Stimulated activated naive CD8-positive, alpha-beta T cell treated with anti-CD3 and anti-CD28 coated beads, Interleukin-15, Interleukin-2, amounts not matched to agents 100 ng/mL and 50 ng/mL, for 24 hours (primary cell): ENCODE results near the gene CLHC1.
"Not testable (repeated sequence)": the region's sequence is repeated elsewhere in the genome, so short reads cannot be mapped to it uniquely, and the experiment has no call there.

ENCODE experiments used
- H3K27ac Mint-ChIP-seq: one replicate; pipeline ENCODE4 v1.8.0; 2021; ENCODE audit warnings: mild to moderate bottlenecking, mixed read lengths
- H3K27me3 Mint-ChIP-seq: one replicate; pipeline ENCODE4 v1.8.0; 2021; ENCODE audit warnings: mixed read lengths
- H3K36me3 Mint-ChIP-seq: one replicate; pipeline ENCODE4 v1.8.0; 2021; ENCODE audit warnings: low read depth, mixed read lengths
- H3K4me1 Mint-ChIP-seq: one replicate; pipeline ENCODE4 v1.8.0; 2021; ENCODE audit warnings: low read depth, mixed read lengths
- H3K4me3 Mint-ChIP-seq: one replicate; pipeline ENCODE4 v1.8.0; 2021; ENCODE audit warnings: mild to moderate bottlenecking, mixed read lengths
- H3K9me3 Mint-ChIP-seq: one replicate; pipeline ENCODE4 v1.8.0; 2021; ENCODE audit warnings: mixed read lengths

CLHC1 gene

DNA sequence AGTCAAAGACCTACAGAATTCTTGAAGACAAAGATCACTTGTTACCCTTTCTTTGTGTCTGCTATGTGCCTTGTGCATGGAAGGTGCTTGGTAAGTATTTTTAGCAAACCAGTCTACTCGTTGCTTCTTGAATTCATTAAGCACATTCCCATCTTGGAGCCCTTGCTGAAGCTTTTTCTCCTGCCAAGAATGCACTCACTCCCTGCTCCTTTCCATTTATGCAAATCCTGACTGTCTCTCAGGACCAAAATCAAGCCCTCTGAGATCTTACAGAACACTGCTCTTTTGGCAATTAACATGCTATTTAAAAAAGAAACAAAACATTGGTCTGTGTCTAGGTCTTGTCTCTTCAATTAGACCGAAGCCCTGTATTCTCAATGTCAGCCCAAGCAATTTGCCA lies 75.8 kb downstream of the CLHC1 start:
- no peaks in the 10 kb centered on the region for H3K27me3 Mint-ChIP-seq
- no peak overlapping the region for H3K4me3 Mint-ChIP-seq
- H3K4me1 Mint-ChIP-seq = peaks cover 8% of the 10 kb centered on the region
- H3K27ac Mint-ChIP-seq = no peak overlapping the region
- no peaks in the 10 kb centered on the region for H3K36me3 Mint-ChIP-seq
- H3K9me3 Mint-ChIP-seq = no peaks in the 10 kb centered on the region

DNA sequence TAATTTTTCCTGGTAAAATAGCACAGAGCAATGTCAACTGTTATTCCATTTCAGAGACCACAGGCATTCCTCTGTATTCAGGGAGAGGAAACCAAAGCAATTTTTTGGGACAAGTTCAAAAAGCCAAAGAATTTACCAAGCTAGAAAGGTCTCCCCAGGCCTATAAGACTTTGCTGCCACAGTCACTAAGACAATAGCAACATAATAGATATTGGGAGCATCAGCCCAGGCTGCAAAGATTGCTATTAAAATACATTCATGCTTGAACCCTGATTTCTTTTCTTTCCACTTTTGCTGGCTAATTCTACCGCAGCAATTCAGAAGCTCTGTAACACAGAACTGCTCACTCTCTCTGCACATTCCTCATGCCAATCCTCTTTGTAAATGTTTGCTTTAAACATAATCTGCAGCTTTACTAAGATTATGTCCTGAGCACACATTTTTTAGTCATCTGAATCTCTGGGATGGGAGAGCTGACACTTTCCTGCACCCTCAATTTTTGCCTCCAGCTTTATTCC lies 76.3 kb downstream of the CLHC1 start:
- H3K4me3 Mint-ChIP-seq = no peak overlapping the region
- peaks cover 8% of the 10 kb centered on the region for H3K4me1 Mint-ChIP-seq
- H3K27me3 Mint-ChIP-seq = no peaks in the 10 kb centered on the region
- H3K27ac Mint-ChIP-seq = no peak overlapping the region
- no peaks in the 10 kb centered on the region for H3K9me3 Mint-ChIP-seq
- H3K36me3 Mint-ChIP-seq = no peaks in the 10 kb centered on the region

DNA sequence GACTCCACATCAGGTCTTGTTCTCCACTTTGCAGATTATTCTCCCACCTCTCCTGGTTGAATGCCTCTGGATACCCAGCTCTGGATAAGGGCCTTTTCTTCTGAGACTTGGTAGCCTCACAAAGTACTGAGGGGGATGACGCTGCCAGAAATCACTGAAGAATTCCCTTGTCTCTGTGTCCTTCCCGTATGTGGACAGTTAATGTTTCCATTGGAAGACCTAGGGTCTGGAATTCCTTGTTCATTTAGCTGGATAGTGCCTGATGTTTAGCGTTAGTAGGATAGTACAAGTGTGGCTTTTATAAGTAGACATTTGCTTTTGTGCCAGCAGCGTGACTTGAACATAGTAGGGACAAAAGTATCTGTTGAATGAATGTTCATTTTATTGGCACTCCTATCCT lies 76.9 kb downstream of the CLHC1 start:
- Mint-ChIP-seq H3K4me1 (peaks cover 8% of the 10 kb centered on the region), H3K4me3 (no peak overlapping the region), H3K9me3 (no peaks in the 10 kb centered on the region), H3K36me3 (no peaks in the 10 kb centered on the region), H3K27ac (no peak overlapping the region), H3K27me3 (no peaks in the 10 kb centered on the region)

DNA sequence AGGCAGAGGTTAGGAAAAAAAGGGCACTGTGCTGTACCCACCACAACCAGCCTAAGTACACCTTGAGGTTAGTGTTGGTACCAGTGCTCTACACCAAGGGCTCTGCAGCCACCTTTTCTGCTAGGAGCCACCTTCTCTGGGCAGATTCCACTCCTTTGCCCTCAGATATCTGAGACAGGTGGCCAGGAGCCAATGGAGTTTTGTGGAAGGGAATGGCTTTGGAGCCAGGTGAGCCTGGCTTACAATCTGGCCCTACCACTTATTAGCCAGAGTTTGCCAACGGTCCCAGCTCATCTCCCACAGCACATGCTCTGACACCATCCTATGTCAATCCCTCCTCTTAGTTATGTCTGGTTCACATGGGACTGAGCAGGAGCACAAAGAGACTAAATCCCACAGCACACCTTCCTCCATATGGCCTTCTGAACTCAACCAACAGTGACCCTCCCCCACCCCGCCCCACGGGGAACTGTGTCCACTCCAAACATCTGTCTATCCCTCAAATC lies 77.5 kb downstream of the CLHC1 start:
- Mint-ChIP-seq H3K4me1 (peaks cover 8% of the 10 kb centered on the region), H3K4me3 (no peak overlapping the region), H3K9me3 (no peaks in the 10 kb centered on the region), H3K36me3 (no peaks in the 10 kb centered on the region), H3K27me3 (no peaks in the 10 kb centered on the region), H3K27ac (no peak overlapping the region)

DNA sequence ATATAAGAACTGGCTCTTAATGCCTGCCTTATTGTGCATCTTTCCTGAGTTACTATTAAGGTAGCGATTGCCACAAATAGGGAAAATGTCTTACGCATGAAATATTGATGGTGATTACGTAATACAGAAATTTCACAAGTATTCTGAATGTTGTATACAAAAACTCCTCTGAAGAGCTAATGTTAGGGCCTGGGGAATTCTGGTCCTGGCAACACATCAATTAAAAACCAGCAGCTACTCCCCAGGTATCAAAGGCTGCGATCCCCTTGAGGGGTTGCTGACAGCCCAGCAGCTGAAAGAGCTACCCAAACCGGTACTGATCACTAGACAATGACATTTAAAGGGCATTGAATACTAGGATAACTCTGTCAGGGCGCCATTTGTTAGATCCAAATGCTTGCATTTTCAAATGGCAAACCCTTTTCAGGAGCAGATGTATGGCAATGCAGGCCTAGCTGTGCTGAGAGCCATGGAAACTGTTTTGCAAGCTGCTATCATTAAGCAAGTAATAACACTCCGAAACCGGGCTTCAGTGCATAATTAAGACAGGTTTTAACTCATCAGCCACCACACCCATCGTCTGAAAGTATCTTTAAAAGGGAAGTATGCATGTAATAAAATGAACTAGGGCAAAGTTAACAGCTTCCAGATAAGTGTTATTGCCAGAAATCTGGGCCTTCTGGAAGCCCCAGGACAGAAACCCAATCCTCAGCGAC lies 78.4 kb downstream of the CLHC1 start:
- no peaks in the 10 kb centered on the region for H3K27me3 Mint-ChIP-seq
- H3K36me3 Mint-ChIP-seq = no peaks in the 10 kb centered on the region
- no peak overlapping the region for H3K4me3 Mint-ChIP-seq
- no peak overlapping the region for H3K27ac Mint-ChIP-seq
- H3K4me1 Mint-ChIP-seq = peaks cover 8% of the 10 kb centered on the region
- no peaks in the 10 kb centered on the region for H3K9me3 Mint-ChIP-seq

DNA sequence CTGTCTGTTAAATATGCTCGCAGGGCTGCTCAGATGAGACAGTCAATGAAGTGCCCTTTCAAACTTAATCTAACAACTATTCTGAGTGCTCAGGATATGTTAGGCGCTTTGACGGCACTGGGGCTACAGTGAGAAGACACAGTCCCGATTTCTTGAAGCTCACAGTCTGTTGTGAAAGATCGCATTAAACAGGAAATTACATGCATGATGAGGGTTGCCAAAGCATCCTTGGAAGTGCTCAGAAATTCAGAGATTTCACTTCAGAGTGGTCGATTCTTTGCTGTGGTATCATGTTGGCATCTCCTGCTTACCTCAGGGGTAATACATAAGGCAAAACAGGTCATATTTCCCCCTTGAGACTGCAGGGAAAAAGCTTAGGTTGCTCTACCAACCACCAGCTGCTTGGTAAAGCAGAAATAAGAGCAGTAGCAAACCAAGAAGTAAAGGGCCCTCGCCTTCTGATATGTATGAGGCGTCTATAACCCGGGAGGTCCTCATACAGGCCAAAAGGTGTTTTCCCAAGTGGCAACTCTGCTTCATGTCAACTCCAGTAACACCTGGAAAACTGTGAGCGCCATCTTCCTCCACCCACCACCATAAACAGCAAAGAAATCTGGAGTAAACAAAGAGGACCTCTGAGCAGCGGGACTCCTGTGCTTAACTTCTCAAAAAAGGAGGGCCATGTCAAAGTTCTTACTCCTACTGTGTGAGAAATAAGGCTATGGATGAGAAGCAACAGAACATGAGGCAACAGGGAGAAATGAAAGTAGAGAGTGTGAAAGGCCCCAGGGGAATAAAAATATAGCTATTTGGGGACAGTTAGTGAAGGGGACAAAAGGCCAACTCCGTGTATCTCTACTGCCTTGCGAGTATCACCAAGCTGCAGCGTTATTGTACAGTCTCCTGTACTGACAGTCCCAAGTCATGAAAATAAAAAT lies 79.3 kb downstream of the CLHC1 start:
- H3K27me3 Mint-ChIP-seq = no peaks in the 10 kb centered on the region
- no peak overlapping the region for H3K27ac Mint-ChIP-seq
- H3K4me3 Mint-ChIP-seq = no peak overlapping the region
- H3K36me3 Mint-ChIP-seq = no peaks in the 10 kb centered on the region
- no peaks in the 10 kb centered on the region for H3K9me3 Mint-ChIP-seq
- H3K4me1 Mint-ChIP-seq = peaks cover 6% of the 10 kb centered on the region

DNA sequence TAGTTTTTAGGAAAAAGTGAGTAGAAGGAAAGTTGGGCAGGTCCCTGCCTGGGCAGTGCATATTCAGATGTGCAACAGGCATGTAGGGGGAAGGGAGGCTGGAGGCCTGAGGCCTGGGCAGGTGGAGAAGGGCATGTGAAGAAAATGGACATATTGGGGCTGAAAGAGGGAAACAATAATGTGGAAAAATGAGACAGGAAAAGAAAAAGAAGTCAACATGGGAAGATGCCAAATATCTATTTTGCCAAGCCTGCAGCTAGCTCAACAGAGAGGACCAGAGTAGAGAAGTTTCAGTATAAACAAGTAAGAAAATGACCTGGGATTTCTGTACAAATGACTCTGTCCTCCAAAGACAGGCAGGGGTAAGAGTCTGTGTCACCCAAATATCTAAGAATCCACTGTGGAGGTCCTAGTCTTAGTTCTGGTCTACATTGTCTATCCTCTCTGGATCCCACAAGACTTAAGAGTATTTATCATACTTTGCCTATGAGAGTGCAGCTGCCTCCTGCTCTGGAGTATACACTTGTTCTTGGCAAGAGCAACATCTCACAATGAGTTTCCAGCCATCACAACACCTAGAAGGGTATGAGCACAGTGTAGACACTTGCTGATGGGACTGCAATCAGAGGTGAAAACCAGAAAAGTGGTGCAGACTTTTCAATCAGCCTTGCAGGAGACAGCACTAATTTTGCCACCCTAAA lies 80.2 kb downstream of the CLHC1 start:
- Mint-ChIP-seq H3K9me3 (no peaks in the 10 kb centered on the region), H3K4me3 (no peak overlapping the region), H3K27me3 (no peaks in the 10 kb centered on the region), H3K4me1 (peaks cover 4% of the 10 kb centered on the region), H3K27ac (no peak overlapping the region), H3K36me3 (no peaks in the 10 kb centered on the region)

DNA sequence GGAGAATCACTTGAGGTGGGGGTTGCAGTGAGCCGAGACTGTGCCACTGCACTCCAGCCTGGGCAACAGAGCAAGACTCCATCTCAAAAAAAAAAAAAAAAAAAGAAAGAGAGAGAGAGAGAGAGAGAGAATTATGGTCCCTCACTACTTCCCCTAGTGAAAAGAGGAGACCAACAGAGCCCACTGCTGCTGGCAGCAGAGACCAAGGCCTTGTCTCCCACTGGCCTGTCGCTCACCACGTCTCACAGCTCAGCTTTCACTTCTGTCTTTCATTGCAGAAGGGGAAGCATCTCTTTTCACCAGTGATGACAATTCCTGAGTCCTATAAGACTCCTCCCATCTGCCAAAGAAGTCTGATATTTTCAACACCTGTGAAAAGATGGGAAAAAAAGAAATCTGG lies 81.3 kb downstream of the CLHC1 start:
- Mint-ChIP-seq H3K27ac (no peak overlapping the region), H3K36me3 (no peaks in the 10 kb centered on the region), H3K9me3 (no peaks in the 10 kb centered on the region), H3K4me1 (peaks cover 4% of the 10 kb centered on the region), H3K4me3 (no peak overlapping the region), H3K27me3 (no peaks in the 10 kb centered on the region)

DNA sequence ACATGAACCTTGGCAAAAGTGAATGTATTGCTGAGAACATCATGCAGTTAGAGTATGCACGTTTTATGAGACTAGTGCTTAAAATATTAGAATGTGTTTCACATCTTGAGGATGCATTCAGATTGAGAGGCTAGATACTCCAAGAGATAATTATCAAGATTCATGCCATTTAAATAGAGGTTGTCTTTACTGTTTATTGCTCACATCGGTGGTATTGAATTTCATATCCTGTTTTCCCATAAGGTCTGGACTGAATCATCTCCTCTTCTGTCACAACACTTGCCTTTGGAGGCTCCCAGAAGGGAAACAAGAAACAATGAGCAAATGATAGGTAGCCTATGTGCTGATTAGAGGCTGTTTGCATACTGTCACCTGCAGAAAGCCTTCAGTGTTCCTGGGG lies 83.8 kb downstream of the CLHC1 start:
- Mint-ChIP-seq H3K4me1 (peaks cover 4% of the 10 kb centered on the region), H3K4me3 (no peak overlapping the region), H3K27me3 (no peaks in the 10 kb centered on the region), H3K9me3 (no peaks in the 10 kb centered on the region), H3K27ac (no peak overlapping the region), H3K36me3 (no peaks in the 10 kb centered on the region)

DNA sequence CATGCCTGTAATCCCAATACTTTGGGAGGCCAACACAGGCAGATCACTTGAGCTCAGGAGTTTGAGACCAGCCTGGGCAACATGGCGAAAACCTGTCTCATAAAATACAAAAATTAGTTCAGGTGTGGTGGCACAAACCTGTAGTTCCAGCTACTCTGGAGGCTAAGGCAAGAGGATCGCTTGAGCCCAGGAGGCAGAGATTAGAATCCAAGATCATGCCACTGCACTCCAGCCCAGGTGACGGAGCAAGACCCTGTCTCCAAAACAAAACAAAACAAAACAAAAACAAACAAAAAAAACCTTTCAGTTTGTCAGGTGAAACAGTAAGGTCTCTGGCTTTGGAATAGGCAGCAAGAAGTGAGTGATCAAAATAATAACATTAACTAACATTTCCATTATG lies 84.6 kb downstream of the CLHC1 start:
- no peak overlapping the region for H3K4me3 Mint-ChIP-seq
- H3K36me3 Mint-ChIP-seq = no peaks in the 10 kb centered on the region
- H3K9me3 Mint-ChIP-seq = no peaks in the 10 kb centered on the region
- H3K4me1 Mint-ChIP-seq = no peaks in the 10 kb centered on the region
- no peak overlapping the region for H3K27ac Mint-ChIP-seq
- H3K27me3 Mint-ChIP-seq = no peaks in the 10 kb centered on the region

DNA sequence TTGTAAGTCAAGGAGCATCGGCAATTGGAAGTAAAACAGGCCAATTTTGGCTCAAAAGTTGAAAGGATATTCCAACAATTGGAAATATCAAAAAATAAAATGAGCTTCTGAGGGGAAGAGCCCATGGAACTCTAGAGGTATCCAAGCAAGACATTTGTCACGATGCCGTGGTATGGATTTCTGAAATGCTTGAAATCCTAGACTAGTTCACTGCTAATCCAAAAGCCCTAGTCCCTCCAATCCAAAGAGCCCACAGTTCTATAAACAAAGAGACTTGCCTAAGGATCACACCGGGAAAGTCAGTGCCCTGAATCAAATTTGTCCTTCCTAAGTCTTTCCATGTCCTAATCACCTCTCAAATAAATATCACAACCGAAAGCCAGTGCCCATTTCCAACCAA lies 85.1 kb downstream of the CLHC1 start:
- no peak overlapping the region for H3K4me3 Mint-ChIP-seq
- no peaks in the 10 kb centered on the region for H3K9me3 Mint-ChIP-seq
- no peaks in the 10 kb centered on the region for H3K27me3 Mint-ChIP-seq
- no peak overlapping the region for H3K27ac Mint-ChIP-seq
- no peaks in the 10 kb centered on the region for H3K36me3 Mint-ChIP-seq
- peaks cover under 1% of the 10 kb centered on the region for H3K4me1 Mint-ChIP-seq

DNA sequence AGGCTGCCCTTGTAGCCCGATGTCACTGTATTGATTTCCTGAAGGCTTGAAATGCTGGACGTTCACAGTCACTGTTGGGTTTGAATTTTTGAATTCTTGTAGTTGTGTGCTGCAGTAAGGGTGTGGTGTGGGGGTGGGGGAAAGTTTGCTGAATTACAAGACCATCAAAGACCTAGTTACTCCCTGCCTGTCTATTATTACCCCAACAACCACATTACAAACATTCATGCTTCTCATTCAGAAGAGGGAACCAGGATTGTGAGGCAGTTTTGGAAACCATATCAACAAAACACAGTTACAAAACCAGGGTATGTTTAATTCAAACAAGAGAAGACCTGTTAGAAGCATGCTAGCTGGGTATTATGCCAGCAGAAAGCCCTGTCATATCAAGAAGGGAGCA lies 85.8 kb downstream of the CLHC1 start:
- Mint-ChIP-seq H3K27me3 (no peaks in the 10 kb centered on the region), H3K9me3 (no peaks in the 10 kb centered on the region), H3K27ac (no peak overlapping the region), H3K36me3 (no peaks in the 10 kb centered on the region), H3K4me3 (no peak overlapping the region), H3K4me1 (peaks cover 6% of the 10 kb centered on the region)

DNA sequence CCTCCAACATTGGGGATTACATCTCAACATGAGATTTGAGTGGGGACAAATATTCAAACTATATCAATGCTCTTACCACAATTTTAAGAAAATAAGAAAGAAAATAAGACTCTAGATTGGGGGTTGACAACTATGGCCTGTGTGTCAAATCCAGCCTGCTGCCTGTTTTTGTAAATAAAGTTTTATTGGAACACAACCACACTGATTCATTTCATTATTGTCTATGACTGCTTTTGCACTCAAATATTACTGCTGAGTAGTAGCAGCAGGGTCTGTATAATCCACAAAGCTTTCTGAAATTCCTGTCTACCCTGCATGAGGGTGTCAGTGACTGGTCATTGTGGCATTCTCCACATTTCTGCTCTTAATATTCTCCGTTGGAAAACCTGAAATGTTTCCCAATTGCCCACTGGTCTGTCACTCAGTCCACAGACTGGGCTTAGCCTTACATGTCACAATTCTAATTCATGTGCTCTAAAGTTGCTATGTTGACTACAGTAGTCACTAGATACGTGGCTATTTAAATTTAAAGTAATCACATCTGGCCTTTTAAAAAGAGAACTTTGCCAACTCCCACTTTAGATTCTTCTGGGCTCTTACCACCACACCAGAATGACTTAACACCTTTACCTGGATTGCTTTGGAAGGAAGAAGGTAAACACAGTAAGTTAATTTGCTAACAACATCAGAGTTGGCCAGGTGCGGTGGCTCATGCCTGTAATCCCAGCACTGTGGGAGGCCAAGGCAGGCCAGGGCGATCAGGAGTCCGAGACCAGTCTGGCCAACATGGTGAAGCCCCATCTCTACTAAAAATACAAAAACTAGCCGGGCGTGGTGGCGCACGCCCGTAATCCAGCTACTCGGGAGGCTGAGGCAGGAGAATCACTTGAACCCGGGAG lies 86.9 kb downstream of the CLHC1 start:
- H3K27ac Mint-ChIP-seq = no peak overlapping the region
- H3K27me3 Mint-ChIP-seq = no peaks in the 10 kb centered on the region
- H3K9me3 Mint-ChIP-seq = no peaks in the 10 kb centered on the region
- peaks cover 6% of the 10 kb centered on the region for H3K4me1 Mint-ChIP-seq
- no peaks in the 10 kb centered on the region for H3K36me3 Mint-ChIP-seq
- H3K4me3 Mint-ChIP-seq = no peak overlapping the region

DNA sequence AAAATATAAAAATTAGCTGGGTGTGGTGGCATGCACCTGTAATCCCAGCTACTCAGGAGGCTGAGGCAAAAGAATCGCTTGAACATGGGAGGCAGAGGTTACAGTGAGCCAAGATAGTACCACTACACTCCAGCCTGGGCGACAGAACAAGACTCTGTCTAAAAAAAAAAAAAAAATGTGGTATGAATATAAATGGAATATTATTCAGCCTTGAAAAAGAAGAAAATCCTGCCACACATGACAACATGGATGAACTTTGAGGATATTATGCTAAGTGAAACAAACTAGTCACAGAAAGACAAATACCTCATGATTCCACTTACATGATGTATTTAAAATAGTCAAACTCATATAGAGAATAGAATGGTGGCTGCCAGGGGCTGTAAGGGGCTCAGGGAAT lies 88.4 kb downstream of the CLHC1 start:
- H3K9me3 Mint-ChIP-seq, H3K4me3 Mint-ChIP-seq, H3K36me3 Mint-ChIP-seq, H3K27ac Mint-ChIP-seq, H3K4me1 Mint-ChIP-seq, H3K27me3 Mint-ChIP-seq: not testable (repeated sequence)
